Gastrocnemius medialis (tissue), 4 donors: ENCODE measurements around the gene RAD51AP2.

Source experiments
- CTCF ChIP-seq, 5 experiments: fragments of 450-650 bp in 3 of 5; fragments of 200-600 bp in 2 of 5; sonication (generic) in 2 of 5; IDR thresholded peaks in 4 of 5; conservative IDR thresholded peaks in 1 of 5; 1 replicate in 4 of 5; 2 replicates in 1 of 5; pipeline ENCODE4 v1.5.1; 2016 to 2019; ENCODE audit warnings: antibody characterized with exemption in 5 of 5, mild to moderate bottlenecking in 3 of 5, moderate library complexity in 3 of 5
- POLR2A ChIP-seq, 2 donors: fragments of 450-650 bp; IDR thresholded peaks; one replicate each; pipeline ENCODE4 v1.6.1; 2017; ENCODE audit warnings: antibody characterized with exemption in 2 of 2, mild to moderate bottlenecking in 2 of 2, moderate library complexity in 2 of 2

- no peak for TF ChIP-seq CTCF (IDR thresholded peaks at IDR 0.05 in 4 of 5, conservative IDR thresholded peaks at IDR 0.05 in 1 of 5)
- TF ChIP-seq POLR2A (IDR thresholded peaks at IDR 0.05), result no peak
Observed at GRCh38 chr2:17550907-17551306, 32.7 kb upstream of the RAD51AP2 start.
